GM18868 (cell line): ENCODE data around the gene UBE2H.

ENCODE experiments used
- ATAC-seq: cut with Tn5 transposase; IDR thresholded peaks from one replicate; pipeline ENCODE4 v1.9.1; 2021; ENCODE audit warnings: mild to moderate bottlenecking, moderate library complexity; ENCODE audit not compliant: unreplicated experiment

Gene UBE2H

DNA sequence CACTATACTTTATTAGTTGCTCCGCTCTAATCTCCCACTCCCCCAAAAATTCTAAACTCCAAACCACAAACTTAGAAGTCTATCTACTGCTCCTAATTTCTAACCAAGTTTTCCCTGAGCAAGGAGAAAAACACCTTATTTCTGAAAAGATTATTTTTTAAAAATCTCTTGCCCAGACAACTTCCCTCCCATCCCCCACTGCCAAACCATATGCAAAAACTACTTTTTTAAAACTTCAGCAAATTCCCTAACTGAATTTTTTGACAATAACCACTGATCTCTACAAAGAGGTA is 1.9 kb downstream of the UBE2H start:
- no peak for ATAC-seq

DNA sequence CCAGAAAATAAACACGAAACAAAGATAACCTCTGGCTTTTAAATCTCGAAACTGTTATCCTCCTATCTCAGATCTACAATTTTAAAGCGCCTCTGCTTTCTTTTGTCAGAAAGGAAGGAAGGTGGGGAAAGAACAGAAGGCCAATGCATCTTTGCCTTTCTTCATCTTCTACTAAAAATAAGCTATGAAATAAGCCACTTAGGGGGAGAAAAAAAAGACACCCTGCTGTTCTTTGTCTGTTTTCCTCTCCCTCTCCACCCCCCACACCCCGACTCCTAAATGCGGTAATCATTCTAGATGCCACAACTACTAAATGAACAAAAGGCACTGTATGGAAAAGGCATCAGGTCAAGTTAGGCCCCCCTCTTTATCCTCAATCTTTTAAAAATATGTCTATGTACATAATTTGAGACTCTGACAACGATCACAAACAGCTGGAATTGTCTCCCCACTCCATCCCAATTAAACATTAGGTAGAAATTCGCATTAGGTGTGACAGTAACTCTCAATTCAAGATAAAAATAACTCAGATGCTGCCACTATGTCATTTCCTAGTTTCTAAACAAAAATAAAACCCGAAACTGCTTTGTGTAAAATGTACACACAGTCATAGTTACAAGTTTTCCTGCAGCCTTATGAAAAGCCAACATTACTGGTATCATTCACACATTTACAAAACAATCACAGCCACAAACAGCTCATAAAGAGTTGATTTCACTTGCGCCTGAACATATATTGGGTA is 2.4 kb downstream of the UBE2H start:
- peak; percentile 23 for ATAC-seq

DNA sequence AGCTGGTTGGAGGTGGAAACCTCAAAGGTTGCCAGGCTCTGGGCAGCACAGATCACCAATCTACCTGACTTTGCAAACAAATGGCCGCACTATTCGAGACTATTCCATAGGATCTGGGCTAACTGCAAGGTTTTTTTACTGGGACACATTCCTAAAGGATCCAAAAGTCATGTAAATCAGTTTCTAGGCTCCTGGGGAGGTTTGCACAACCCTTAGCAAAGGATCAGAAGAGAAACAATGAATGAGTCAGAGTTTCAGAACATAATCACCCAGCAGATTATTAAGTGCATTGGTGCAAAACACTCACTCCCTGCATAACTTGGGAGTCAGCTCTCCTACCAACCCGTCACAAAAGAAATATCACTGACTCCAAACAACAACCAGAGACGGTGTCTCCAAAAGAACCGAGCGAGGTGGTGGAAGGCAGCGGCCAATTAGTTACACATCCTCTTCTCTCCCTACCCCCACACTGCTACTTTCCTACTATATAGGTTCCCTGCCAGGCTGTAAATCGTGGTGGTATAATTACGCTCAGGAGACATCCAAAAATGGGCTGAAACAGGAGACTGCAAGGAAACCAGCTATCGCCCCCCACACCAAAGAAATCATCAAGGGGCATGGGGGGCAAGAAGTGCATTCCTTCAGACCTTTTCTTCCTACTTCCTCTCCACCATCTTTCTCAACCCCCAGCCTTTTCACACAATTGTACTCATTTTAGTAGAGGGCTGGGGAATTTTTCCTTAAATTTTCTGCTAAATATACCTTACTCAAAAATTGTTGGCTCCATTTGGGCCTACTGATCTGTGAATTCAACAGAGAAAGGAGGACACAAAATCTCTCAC is 3.2 kb downstream of the UBE2H start:
- ATAC-seq: peak; percentile 29

DNA sequence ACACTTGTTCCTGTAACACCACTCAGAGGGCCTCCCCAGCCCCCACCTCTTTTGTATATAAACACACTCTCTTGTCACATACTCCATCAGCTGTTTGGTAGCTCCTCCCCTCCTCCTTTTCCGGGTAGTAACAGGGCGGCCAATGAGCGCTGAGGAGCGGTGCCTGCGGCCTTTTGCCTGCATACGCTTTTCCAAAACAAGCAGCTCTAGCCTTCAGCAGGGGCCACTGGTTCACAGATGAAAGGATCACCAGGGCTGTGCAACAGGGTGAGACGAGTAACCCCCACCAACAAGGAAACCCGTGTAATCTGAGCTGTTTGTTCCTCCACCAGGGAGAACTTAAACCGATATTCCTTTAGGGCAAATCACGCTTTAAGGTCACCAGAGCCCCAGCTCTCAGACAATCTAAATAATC is 3.9 kb downstream of the UBE2H start:
- ATAC-seq: peak; percentile 55

DNA sequence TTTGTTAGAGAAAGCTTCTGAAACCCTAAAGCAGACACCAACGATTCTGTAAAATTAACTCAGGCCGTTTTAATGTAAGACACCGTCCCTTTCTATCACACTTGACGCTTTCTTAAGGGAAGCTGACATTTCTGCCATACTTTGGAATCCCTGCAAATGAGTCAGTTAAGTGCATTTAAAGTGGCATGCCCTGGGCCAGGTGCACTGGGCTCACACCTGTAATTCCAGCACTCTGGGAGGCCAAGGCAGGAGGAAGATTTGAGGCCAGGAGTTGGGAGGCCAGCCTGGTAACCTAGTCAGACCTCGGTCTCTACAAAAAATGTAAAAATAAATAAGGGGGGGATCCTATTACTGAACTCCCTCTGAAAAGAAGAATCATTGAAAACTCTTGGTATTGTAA is 4.4 kb downstream of the UBE2H start:
- ATAC-seq: no peak

DNA sequence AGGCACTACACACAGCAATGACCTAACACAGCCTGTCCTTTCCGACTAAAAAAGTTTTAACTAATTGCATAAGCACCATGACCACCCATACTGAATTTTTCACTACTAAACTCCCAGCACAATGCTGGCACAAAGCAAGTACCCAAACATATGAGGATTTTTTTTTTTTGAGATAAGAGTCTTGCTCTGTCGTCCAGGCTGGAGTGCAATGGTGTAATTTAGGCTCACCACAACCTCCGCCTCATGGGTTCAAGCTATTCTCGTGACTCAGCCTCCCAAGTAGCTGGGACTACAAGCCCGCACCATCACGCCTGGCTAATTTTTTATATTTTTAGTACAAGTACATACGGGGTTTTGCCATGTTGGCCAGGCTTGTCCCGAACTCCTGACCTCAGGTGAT is 5.1 kb downstream of the UBE2H start:
- no peak for ATAC-seq

DNA sequence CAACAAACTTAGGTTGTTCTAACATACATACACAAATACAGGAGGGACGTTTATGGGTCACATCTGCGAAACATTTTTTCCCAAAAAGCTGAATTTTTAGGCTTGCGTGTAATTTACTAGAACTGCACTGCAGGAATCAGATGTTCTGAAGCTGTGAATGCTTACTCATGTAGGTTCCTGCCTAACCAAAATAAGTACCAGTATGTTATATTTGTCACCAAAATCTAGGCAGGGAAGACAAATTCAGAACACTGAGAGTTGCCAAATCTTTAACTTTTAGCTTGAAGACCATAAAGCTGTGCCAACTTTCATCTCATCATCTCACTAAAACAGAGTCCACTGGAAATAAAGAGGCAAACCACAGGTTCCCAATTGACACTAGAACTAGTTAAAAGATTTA is 5.7 kb downstream of the UBE2H start:
- ATAC-seq: no peak

DNA sequence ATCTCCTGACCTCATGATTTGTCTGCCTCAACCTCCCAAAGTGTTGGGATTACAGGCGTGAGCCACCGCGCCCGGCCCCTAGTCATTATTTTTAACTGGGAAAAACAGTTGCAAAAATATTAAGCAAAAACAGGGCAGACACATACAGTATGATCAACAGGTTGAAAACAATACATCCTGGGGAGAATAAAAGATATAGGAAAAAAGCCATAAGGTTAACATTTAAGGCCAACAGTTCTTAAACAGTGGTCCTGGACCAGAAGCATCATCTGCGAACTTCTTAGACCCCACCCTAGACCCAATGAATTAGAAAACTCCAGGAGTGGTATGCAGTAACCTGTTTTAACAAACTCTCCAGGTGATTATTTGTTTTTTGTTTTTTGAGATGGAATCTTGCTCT is 6.5 kb downstream of the UBE2H start:
- ATAC-seq: no peak

DNA sequence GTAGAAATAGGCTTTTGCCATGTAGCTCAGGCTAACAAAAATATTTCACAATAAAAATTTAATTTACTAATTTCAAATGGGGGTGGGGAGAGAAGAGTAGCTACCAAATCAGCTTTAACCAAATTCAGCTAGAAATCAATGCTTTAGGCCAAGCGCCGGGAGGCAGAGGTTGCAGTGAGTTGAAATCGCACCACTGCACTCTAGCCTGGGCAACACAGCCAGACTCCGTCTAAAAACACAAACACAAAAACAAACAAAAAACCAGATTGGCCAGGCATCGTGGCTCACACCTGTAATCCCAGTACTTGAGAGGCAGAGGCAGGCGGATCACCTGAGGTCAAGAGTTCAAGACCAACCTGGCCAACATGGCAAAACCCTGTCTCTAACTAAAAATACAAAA is 9.4 kb downstream of the UBE2H start:
- no peak for ATAC-seq

DNA sequence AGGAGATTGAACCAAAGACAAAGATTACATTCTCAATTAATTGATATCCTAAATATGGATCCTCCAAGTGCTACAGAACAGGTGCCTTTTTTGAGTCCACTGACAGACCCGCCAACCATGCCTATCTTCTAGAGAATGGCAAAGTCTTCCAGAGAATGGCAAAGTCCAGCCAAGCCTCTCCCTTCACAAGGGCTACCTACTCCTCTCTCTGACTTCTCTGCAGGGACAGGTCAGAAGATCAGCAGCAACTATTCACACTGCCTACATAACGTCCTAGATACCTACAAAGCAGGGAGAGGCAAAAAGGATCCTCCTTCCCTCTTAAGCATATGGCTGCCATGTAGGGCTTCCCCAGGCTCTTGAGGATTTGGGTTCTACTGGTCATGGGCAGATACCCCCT is 12.4 kb downstream of the UBE2H start:
- ATAC-seq: no peak

DNA sequence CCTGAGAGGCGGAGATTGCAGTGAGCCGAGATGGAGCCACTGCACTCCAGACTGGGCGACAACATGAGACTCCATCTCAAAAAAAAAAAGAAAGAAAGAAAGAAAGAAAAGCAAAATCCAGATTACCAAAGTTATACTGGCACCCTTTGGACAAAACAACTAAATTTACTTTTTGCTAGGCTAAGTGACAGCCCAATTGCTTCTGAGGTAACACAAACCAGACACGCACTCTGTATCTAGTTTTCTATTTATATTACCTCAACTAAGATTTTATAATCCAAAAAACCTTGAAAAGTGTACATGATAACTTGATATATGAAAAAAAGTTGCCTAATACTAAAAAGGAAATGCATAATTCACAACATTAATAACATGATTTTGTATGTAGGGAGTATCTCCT is 12.9 kb downstream of the UBE2H start:
- ATAC-seq: no peak

DNA sequence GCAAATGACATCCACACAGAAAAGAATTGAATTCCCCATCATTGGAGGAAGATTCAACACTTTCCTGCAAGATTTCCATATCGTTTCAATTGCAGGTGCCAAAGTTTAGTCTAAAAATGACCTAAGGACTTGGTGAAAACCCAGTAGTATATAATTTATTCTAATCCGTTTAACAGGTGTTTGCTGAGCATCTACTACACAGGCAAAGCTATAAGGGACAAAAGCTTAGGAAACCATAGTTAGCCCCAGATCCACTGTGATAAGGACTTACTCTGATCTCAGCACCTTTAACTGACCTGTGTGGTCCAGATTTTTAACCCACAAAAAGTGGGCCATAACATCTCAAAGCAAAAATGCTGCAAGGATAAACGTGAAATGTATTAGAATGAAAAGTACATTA is 19.1 kb downstream of the UBE2H start:
- ATAC-seq: no peak

DNA sequence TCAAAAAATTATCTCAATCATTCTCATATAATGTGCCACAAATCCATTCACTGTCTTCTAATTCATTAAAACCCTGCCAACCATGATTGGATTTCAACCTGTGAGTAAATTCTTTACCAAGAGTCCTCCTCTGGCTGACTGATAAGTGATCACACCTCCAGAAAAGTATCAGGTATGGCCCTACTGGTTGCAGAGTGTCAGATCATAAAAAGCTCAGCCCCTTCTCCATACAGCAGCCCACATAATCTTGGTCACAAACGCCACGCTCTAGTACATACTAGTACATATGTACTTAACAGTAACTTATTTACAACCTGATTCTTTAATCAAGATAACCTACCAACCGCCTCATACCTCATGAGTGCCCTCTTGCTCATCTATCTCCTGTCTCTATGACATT is 26.1 kb downstream of the UBE2H start:
- no peak for ATAC-seq

DNA sequence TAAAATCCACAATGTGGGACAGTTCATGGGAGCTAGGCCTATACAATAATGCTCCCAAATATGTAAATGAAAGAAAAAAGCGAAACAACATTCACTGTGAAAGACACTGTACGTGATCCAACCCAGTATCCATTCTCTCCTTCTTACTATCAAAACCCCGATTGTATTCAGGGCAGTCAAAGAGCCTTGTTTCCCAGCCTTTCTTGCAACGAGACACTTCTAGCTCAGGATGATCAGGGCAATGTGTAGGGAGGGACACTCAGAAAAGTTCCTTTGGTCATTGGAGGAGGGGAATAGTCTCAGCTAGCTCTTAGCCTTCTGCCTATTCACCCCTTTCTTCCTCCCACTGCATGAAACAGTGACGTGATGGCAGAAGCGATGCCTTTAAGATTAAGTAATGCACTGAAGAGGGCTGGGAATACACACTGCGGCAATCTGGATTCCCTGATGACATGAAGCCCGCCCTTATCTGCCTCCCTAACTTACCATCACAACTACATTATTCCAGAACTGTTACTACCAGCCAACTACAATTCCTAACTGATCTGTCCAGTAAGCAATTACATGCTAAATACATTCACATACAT is 27.3 kb downstream of the UBE2H start:
- no peak for ATAC-seq

DNA sequence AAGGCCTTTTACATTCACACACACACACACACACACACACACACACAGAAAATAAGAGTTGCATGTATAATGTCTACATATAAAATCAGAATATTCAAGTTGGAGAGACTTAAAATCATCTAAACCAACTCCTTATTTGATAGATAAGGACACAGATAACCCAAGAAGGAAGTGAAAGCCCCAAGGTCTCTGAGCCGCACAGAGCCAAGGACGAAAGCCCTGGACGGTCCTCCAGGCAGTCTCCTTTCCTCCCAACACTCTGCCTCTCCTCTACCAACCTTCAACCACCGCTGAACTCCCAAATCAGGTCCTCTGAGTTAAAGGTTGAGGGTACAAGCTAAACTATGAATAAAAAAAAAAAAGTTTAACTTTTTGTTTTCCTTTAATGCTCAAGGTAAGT is 28.2 kb downstream of the UBE2H start:
- no peak for ATAC-seq

DNA sequence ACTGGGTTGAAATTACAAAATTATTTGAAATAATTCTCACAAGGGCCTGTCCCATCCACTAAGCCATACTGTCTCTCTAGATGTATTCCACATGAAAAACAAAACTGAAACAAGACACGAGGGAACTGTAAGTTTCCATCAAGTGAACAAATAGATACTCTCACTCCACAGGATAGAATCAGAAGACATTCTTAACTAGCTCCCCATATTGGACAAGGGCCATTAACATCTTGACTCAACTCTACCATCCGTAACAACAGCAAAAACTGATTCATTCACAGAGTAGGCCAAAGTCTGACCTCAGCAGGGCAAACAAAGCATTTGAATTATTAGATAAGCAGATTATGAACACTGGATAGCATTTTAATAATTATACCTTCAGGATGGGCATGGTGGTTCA is 29.1 kb downstream of the UBE2H start:
- ATAC-seq: peak; percentile 74

DNA sequence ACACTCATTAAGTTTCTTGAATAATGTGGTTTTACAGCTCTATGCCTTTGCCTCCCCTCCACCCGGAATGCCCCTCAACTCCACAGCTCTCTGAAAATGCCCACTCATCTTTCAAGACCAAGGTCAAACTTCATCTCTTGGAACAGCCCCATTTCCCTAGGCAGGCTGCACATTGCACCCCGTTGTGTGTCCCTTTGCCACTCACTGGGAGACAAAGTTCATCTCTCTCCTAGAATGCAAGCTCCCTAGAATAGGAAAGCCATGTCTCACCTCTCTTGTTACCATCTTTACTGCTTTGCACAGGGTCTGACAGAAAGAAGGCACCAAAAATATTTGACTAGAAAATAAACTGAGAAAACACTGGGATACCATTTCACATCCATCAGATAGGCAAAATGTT is 33.3 kb downstream of the UBE2H start:
- ATAC-seq: no peak

DNA sequence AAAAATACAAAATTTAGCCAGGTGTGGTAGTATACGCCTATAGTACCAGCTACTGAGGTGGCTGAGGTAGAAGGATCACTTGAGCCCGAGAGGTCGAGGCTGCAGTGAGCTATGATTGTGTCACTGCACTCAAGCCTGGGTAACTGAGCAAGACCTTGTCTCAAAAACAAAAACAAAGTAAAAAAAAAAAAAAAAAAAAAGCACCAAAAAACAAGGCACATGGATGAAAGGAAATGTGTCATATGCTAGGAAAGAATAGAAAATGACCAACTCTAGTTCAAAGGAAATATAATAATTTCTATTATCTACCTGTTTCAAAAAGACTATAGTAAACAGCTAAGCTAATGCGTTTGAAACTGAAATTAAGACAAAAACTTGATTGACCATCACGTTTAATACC is 33.8 kb downstream of the UBE2H start:
- ATAC-seq: no peak

DNA sequence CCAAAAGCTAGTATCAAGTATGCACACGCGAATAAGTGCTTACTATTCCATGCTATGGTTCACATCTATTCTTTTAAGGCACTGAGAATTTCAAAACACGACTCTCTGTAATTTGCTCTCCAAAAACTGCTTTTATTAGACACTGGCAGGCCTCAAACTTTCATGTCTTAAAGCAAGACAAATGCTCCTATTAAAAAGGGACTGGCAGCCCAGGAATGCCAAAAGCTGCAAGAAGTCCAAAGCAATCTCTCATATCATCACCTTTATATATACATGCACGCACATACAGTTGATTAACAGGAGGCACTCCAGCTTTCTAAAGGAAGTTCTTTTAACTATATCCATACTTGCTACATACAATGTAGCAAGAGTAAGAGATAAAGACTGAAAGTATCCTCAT is 34.8 kb downstream of the UBE2H start:
- ATAC-seq: no peak

DNA sequence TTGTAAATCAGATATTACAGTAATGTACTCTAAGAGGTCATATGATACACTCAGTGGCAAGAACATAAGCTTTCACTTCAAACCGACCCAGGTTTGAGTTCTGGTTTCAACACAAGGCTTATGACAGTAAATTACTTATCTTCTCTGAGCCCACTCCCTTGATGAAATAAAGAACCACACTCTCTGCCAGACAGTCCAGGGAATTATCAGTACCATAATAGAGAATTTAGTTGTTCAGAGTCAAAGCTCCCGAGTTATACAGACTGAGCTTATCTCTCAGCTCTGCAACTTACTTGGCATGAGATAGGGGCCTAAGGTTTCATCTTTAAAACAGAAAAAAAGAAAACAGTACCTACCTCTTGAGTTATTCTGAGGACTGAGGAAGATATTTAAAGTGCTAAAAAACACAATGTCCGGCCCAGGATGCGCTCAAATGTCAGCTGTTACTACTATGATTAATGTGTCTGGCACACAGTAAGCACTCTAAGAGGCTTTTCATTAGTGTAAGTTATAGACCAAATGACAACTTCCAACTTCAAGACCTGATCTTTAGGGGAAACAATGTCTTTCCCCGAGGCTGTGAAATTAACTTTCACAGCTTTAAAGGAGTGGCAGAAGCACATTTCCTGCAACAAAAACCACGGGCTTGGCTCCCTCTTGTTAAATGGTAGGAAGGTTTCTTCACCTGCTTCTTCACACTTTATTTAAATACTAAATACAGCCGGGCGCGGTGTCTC is 38.1 kb downstream of the UBE2H start:
- no peak for ATAC-seq

DNA sequence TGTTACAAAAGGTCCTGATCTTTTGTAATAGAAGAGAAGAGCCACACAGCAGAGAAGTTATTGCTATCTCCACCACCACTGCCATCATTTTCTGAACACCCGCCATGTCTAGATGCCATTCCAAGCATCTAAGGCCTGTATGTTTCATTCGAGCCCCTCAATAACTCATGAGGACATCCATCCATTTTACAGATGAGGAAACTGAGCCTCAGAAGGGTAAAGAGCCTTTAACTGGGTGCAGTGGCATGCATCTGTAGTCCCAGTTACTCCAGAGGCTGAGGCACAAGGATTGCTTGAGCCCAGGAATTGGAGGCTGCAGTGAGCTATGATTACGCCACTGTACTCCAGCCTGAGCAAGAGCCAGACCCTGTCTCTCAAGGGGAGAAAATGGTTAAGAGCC is 39.3 kb downstream of the UBE2H start:
- no peak for ATAC-seq

DNA sequence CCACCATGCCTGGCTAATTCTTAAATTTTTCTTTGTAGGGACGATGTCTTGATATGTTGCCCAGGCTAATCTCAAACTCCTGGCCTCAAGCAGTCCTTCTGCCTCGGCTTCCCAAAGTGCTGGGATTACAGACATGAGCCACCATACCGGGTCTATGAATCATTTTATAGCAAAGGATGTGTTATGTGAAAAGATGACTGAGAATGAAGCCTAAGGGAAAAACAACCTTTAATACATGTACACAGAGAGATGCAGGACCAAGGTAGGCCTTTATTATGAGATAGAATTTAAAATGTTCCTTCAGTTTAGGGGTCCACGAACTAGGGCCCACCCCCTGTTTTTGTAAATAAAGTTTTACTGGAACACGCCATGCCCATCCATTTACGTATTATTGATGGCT is 41.0 kb downstream of the UBE2H start:
- ATAC-seq: no peak
